Ovary (tissue), 9 donors: ENCODE data around the gene ANKRD6. TPM values are rescaled to one million over a fixed set of nuclear protein-coding genes. Genes with fewer than 3 reads are reported as not detected.

Experiments used
- DNase-seq, 5 donors: peaks; one replicate each; pipeline ENCODE4 v3.0.0-alpha.2; 2019 to 2020
- H3K27ac ChIP-seq, 2 donors: fragments of 200-600 bp; one replicate each; pipeline versions ENCODE4 v1.5.1 to v1.8.0; 2019 to 2022
- H3K27me3 ChIP-seq: fragments of 200-600 bp; one replicate; pipeline ENCODE4 v1.8.0; 2022
- H3K36me3 ChIP-seq: fragments of 200-600 bp; sonication (generic); one replicate; pipeline ENCODE4 v1.5.1; 2019
- H3K4me1 ChIP-seq: one replicate; pipeline ENCODE4 v1.8.1; 2013; ENCODE audit warnings: mild to moderate bottlenecking, moderate library complexity; ENCODE audit not compliant: insufficient read depth
- H3K4me3 ChIP-seq: fragments of 200-600 bp; sonication (generic); one replicate; pipeline ENCODE4 v1.5.1; 2017
- H3K9me3 ChIP-seq, 2 donors: fragments of 200-600 bp in 1 of 2; sonication (generic) in 1 of 2; one replicate each; pipeline versions ENCODE4 v1.5.1 to v1.8.1; 2013 to 2019; ENCODE audit warnings: mild to moderate bottlenecking in 1 of 2, moderate library complexity in 1 of 2
- CTCF ChIP-seq, 3 donors: fragments of 450-650 bp in 2 of 3; fragments of 200-600 bp in 1 of 3; IDR thresholded peaks; one replicate each; pipeline versions ENCODE4 v1.5.1 to v1.8.0; 2016 to 2022; ENCODE audit warnings: antibody characterized with exemption in 3 of 3, mild to moderate bottlenecking in 1 of 3
- EP300 ChIP-seq: sonication (generic); formaldehyde crosslinking; IDR thresholded peaks from one replicate; pipeline ENCODE4 v1.6.1; 2017; ENCODE audit warnings: antibody characterized with exemption
- POLR2A ChIP-seq: fragments of 450-650 bp; IDR thresholded peaks from one replicate; pipeline ENCODE4 v1.6.1; 2017; ENCODE audit warnings: antibody characterized with exemption, mild to moderate bottlenecking, moderate library complexity
- WGBS, 3 donors: extraction: QIAGEN DNeasy Blood & Tissue Kit in 1 of 3; methylation state at CpG; one replicate each; pipeline versions ENCODE4 v1.1.5 to v1.1.7; 2013 to 2017; 5-methylcytosine and 5-hydroxymethylcytosine counted together
- intact Hi-C, 4 donors: fragments of 100-400 bp; cut with DNase I; formaldehyde crosslinking; loops; one replicate each; pipeline versions ENCODE4 v1.11.0 to v1.15.1; 2022 to 2023
- polyA plus RNA-seq, 2 donors: library from polyadenylated mRNA; stranded (reverse); fragments of 200-250 nt in 1 of 2; fragments of 350-450 nt in 1 of 2; fragmentation: Illumina TruSeq in 1 of 2; extraction: RNeasy Lipid Tissue Mini Kit (QIAGEN cat#74804) in 1 of 2; gene quantifications; one replicate each; pipeline ENCODE4 v1.2.3, GENCODE V29; 2013 to 2014
- total RNA-seq, 7 donors: library from RNA; depleted of rRNA in 2 of 7; stranded (reverse); fragments of >200 nt in 2 of 7; fragmentation: NEBNext Ultra II Directional in 3 of 7; extraction: Animal tissue kit (Norgen Biotek cat#: 25700) in 3 of 7; gene quantifications; one replicate each; pipeline versions ENCODE4 v1.1.0 to v1.2.4, GENCODE V29; 2016 to 2023
- donor health status: DM: no; HTN: no; CAD: no; lungs with moderate emphysema.
- donor health status: DM: no; HTN: no; CAD: no.
- donor health status: Bipolar disorder and iron deficiency.
- donor health status: DM: yes; HTN: yes; CAD: no.
- donor health status: DM: no; HTN: no; CAD: no.
- donor health status: DM: yes; HTN: yes; CAD: no.

The ANKRD6 gene
- total and polyA plus RNA-seq, 9 donors = 14.7 to 50.1 (median 25.6) TPM

DNA sequence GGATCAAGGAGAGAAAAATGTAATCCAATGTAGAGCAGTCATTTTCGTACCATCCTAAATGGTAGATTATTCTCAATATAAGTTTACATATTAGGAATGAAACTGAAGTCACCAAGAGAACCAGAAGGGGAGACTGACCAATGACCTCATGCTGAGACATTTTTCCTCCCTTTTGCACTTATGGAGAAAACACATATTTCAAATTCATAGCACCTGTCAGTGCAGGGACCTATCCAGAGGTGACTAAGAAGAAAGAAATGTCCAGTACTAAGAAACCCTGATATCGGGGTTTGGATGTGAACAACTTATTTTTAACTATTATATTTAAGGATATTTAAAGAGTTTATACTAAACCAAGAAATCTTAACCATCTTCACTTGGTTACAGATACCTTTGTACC lies 222.2 kb downstream of the ANKRD6 start:
- DNase-seq = no peak
- H3K36me3 ChIP-seq = no peaks in the 10 kb centered on the region
- intact Hi-C loops = no loop called here
- H3K4me3 ChIP-seq = no peak overlapping the region
- no peaks in the 10 kb centered on the region for H3K27me3 ChIP-seq
- no peaks in the 10 kb centered on the region for H3K9me3 ChIP-seq
- TF ChIP-seq EP300 (no peak), POLR2A (no peak), CTCF (IDR thresholded peaks at IDR 0.05) (no peak)
- no peak overlapping the region for H3K27ac ChIP-seq
- 68 to 70% (median 69%) methylated on average over 2 of the region's 2 CpGs for WGBS, 3 donors
- no peaks in the 10 kb centered on the region for H3K4me1 ChIP-seq

- H3K27ac ChIP-seq = no peak overlapping the region
- intact Hi-C loops = no loop called here
- WGBS, 3 donors = 89 to 90% (median 90%) methylated on average over 13 of the region's 13 CpGs
- no peak for DNase-seq
- no peaks in the 10 kb centered on the region for H3K36me3 ChIP-seq
- no peaks in the 10 kb centered on the region for H3K4me1 ChIP-seq
- no peaks in the 10 kb centered on the region for H3K27me3 ChIP-seq
- no peak for TF ChIP-seq CTCF (IDR thresholded peaks at IDR 0.05)
- no peak for TF ChIP-seq POLR2A
- TF ChIP-seq EP300 = no peak
- no peaks in the 10 kb centered on the region for H3K9me3 ChIP-seq
- H3K4me3 ChIP-seq = no peak overlapping the region
Measured at GRCh38 chr6:89657445-89658158, 224.7 kb downstream of the ANKRD6 start.

GRCh38 chr6:89660981-89661380 lies 228.0 kb downstream of the ANKRD6 start:
- DNase-seq = no peak
- no peaks in the 10 kb centered on the region for H3K36me3 ChIP-seq
- no peak overlapping the region for H3K27ac ChIP-seq
- intact Hi-C loops = no loop called here
- H3K9me3 ChIP-seq = no peaks in the 10 kb centered on the region
- WGBS, 3 donors = 85 to 92% (median 91%) methylated on average over 4 of the region's 4 CpGs
- TF ChIP-seq CTCF (IDR thresholded peaks at IDR 0.05) (no peak), EP300 (no peak), POLR2A (no peak)
- no peak overlapping the region for H3K4me3 ChIP-seq
- H3K4me1 ChIP-seq = no peaks in the 10 kb centered on the region
- H3K27me3 ChIP-seq = no peaks in the 10 kb centered on the region

GRCh38 chr6:89661559-89661958 lies 228.6 kb downstream of the ANKRD6 start:
- no peak for TF ChIP-seq POLR2A
- TF ChIP-seq CTCF (IDR thresholded peaks at IDR 0.05) = no peak
- TF ChIP-seq EP300 = no peak
- whole genome bisulfite sequencing, 3 donors = 32 to 46% (median 37%) methylated on average over 1 of the region's 1 CpG
- no peaks in the 10 kb centered on the region for H3K9me3 ChIP-seq
- H3K27ac ChIP-seq = no peak overlapping the region
- no peak overlapping the region for H3K4me3 ChIP-seq
- DNase-seq = no peak
- intact Hi-C loops = no loop called here
- no peaks in the 10 kb centered on the region for H3K27me3 ChIP-seq
- no peaks in the 10 kb centered on the region for H3K36me3 ChIP-seq
- H3K4me1 ChIP-seq = no peaks in the 10 kb centered on the region
